CD4-positive, alpha-beta T cell (primary cell): ENCODE results near the gene PCNX3. TPM values are rescaled to one million over a fixed set of nuclear protein-coding genes. Genes with fewer than 3 reads are reported as not detected.

Experiments used
- microRNA-seq: library from miRNA; unstranded; fragments of <30 nt; microRNA quantifications from one replicate; pipeline ENCODE4 v1.2.0, GENCODE V29; 2021; ENCODE audit warnings: borderline microRNAs expressed, borderline replicate concordance
- total RNA-seq, 174 experiments: library from RNA in 2 of 174; stranded (reverse) in 2 of 174; gene quantifications; one replicate each; pipeline ENCODE4 v1.2.3 and lab custom pipeline; 2021 to 2026

The PCNX3 gene
- total RNA-seq, 2 experiments from 2014 or later: 37.3 to 40.5 TPM

Small RNAs within 50 kb of the gene (microRNA-seq; reads per million reads assigned to microRNA genes)
- 0.61 reads per million for gene MIR4489
- gene MIR4690: not detected

Other genes starting within 250 kb of the PCNX3 start
- 10 to 100 TPM; 40.0 to 40.8 TPM for gene SLC25A45, start 233.1 kb upstream of the PCNX3 start, total RNA-seq
- gene FRMD8, start 229.1 kb upstream of the PCNX3 start, total RNA-seq: 10 to 100 TPM; 19.4 to 25.3 TPM
- 100 to 1,000 TPM; 221 to 223 TPM for gene NEAT1, start 193.0 kb upstream of the PCNX3 start, total RNA-seq
- gene MALAT1, start 116.7 kb upstream of the PCNX3 start, total RNA-seq: over 10,000 TPM; 31,509 to 32,316 TPM
- gene SCYL1, start 90.7 kb upstream of the PCNX3 start, total RNA-seq: 10 to 100 TPM; 57.4 to 60.7 TPM
- 100 to 1,000 TPM; 236 to 238 TPM for gene LTBP3, start 57.4 kb upstream of the PCNX3 start, total RNA-seq
- 10 to 100 TPM; 38.7 to 39.9 TPM for gene ZNRD2, start 45.3 kb upstream of the PCNX3 start, total RNA-seq
- gene FAM89B, start 43.2 kb upstream of the PCNX3 start, total RNA-seq: 10 to 100 TPM; 23.3 to 27.3 TPM
- gene EHBP1L1, start 39.7 kb upstream of the PCNX3 start, total RNA-seq: 10 to 100 TPM; 82.6 to 88.5 TPM
- 1 to 10 TPM; 4.9 to 5.0 TPM for gene KCNK7, start 20.0 kb upstream of the PCNX3 start, total RNA-seq
- 10 to 100 TPM; 45.2 to 45.8 TPM for gene MAP3K11, start 1.6 kb upstream of the PCNX3 start, total RNA-seq
- 100 to 1,000 TPM; 272 to 298 TPM for gene SIPA1, start 22.3 kb downstream of the PCNX3 start, total RNA-seq
- 100 to 1,000 TPM; 379 to 382 TPM for gene RELA, start 47.1 kb downstream of the PCNX3 start, total RNA-seq
- 10 to 100 TPM; 90.9 to 99.6 TPM for gene KAT5, start 96.5 kb downstream of the PCNX3 start, total RNA-seq
- gene RNASEH2C, start 105.0 kb downstream of the PCNX3 start, total RNA-seq: 10 to 100 TPM; 25.3 to 25.9 TPM
- gene AP5B1, start 165.2 kb downstream of the PCNX3 start, total RNA-seq: 10 to 100 TPM; 12.7 to 12.8 TPM
- gene OVOL1, start 171.3 kb downstream of the PCNX3 start, total RNA-seq: under 1 TPM; 0.20 to 0.52 TPM
- gene SNX32, start 218.2 kb downstream of the PCNX3 start, total RNA-seq: under 1 TPM; 0.33 to 0.61 TPM
- 100 to 1,000 TPM; 322 to 331 TPM for gene CFL1, start 242.4 kb downstream of the PCNX3 start, total RNA-seq
- 10 to 100 TPM; 37.7 to 39.2 TPM for gene MUS81, start 244.7 kb downstream of the PCNX3 start, total RNA-seq